Esophagus squamous epithelium (tissue), 4 donors: ENCODE data around the gene PLEKHH2.

ENCODE experiments used
- POLR2A ChIP-seq, 4 donors: fragments of 450-650 bp; IDR thresholded peaks; one replicate each; pipeline ENCODE4 v1.6.1; 2017; ENCODE audit warnings: antibody characterized with exemption in 4 of 4, mild to moderate bottlenecking in 4 of 4, moderate library complexity in 3 of 4
- TF ChIP-seq, protein P1 (sequence below), 6 experiments: fragments of 450-650 bp in 4 of 6; fragments of 200-600 bp in 2 of 6; sonication (generic) in 2 of 6; IDR thresholded peaks; one replicate each; pipeline ENCODE4 v1.5.1; 2016 to 2019; ENCODE audit warnings: antibody characterized with exemption in 6 of 6, mild to moderate bottlenecking in 4 of 6, moderate library complexity in 4 of 6

DNA sequence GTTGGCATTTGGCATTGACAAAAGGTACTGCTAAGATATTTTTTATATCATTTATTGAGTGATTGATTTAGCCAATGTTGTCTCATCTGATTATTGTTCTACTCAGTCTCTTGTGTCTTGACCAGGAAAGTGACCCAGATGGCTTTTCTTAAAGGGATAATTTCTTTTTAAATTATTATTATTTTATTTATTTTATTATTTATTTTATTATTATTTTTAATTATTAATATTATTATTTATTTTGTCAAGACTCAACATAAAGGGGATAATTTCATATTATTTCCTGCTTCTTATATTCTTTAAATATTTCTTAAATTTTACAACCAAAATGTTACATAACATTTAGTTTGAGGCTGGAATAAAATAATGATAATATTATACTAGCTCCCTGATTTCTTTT is 163.8 kb downstream of the PLEKHH2 start:
- TF ChIP-seq, protein P1, sequence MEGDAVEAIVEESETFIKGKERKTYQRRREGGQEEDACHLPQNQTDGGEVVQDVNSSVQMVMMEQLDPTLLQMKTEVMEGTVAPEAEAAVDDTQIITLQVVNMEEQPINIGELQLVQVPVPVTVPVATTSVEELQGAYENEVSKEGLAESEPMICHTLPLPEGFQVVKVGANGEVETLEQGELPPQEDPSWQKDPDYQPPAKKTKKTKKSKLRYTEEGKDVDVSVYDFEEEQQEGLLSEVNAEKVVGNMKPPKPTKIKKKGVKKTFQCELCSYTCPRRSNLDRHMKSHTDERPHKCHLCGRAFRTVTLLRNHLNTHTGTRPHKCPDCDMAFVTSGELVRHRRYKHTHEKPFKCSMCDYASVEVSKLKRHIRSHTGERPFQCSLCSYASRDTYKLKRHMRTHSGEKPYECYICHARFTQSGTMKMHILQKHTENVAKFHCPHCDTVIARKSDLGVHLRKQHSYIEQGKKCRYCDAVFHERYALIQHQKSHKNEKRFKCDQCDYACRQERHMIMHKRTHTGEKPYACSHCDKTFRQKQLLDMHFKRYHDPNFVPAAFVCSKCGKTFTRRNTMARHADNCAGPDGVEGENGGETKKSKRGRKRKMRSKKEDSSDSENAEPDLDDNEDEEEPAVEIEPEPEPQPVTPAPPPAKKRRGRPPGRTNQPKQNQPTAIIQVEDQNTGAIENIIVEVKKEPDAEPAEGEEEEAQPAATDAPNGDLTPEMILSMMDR (IDR thresholded peaks at IDR 0.05): no peak
- no peak for TF ChIP-seq POLR2A (IDR thresholded peaks at IDR 0.05)
